Esophagus muscularis mucosa (tissue), 4 donors: ENCODE measurements around the gene LRRC41. TPM values are rescaled to one million over a fixed set of nuclear protein-coding genes. Genes with fewer than 3 reads are reported as not detected.

Experiments
- DNase-seq: peaks from one replicate; pipeline ENCODE4 v3.0.0-alpha.2; 2017; ENCODE audit errors: extremely low spot score
- H3K27ac ChIP-seq, 4 donors: fragments of 200-600 bp; sonication (generic); replicated peaks in 1 of 4; 1 replicate in 3 of 4; 2 replicates in 1 of 4; pipeline ENCODE4 v1.5.1; 2016 to 2019; ENCODE audit warnings: mild to moderate bottlenecking in 1 of 4
- H3K27me3 ChIP-seq, 4 donors: fragments of 200-600 bp; sonication (generic); one replicate each; pipeline versions ENCODE4 v1.5.1 to v1.6.0; 2016 to 2019
- H3K36me3 ChIP-seq, 4 donors: fragments of 200-600 bp; sonication (generic); one replicate each; pipeline ENCODE4 v1.5.1; 2016 to 2019
- H3K4me1 ChIP-seq, 4 donors: fragments of 200-600 bp; sonication (generic); one replicate each; pipeline ENCODE4 v1.5.1; 2016 to 2019
- H3K4me3 ChIP-seq, 4 donors: fragments of 200-600 bp; sonication (generic); 1 replicate in 2 of 4; 2 replicates in 2 of 4; pipeline ENCODE4 v1.5.1; 2016 to 2019; ENCODE audit warnings: mild to moderate bottlenecking in 4 of 4, moderate library complexity in 1 of 4
- H3K9me3 ChIP-seq, 4 donors: fragments of 200-600 bp; sonication (generic); 1 replicate in 3 of 4; 2 replicates in 1 of 4; pipeline ENCODE4 v1.5.1; 2016 to 2019
- CTCF ChIP-seq, 3 experiments: fragments of 200-600 bp in 2 of 3; fragments of 450-650 bp in 1 of 3; sonication (generic) in 2 of 3; IDR thresholded peaks; one replicate each; pipeline ENCODE4 v1.5.1; 2017 to 2019; ENCODE audit warnings: antibody characterized with exemption in 3 of 3, mild to moderate bottlenecking in 2 of 3, moderate library complexity in 1 of 3
- EP300 ChIP-seq: sonication (generic); formaldehyde crosslinking; IDR thresholded peaks from one replicate; pipeline ENCODE4 v1.6.1; 2017; ENCODE audit warnings: antibody characterized with exemption
- POLR2A ChIP-seq: fragments of 450-650 bp; IDR thresholded peaks from one replicate; pipeline ENCODE4 v1.6.1; 2017; ENCODE audit warnings: antibody characterized with exemption, moderate library complexity, mild to moderate bottlenecking, low read depth
- POLR2AphosphoS5 ChIP-seq, 2 donors: sonication (generic); formaldehyde crosslinking; IDR thresholded peaks; one replicate each; pipeline ENCODE4 v1.6.1; 2017; ENCODE audit warnings: antibody characterized with exemption in 2 of 2
- WGBS: methylation state at CpG from one replicate; pipeline ENCODE4 v1.1.5; 2018; 5-methylcytosine and 5-hydroxymethylcytosine counted together
- intact Hi-C: fragments of 100-400 bp; cut with DNase I; formaldehyde crosslinking; loops from one replicate; pipeline ENCODE4 v1.15.1; 2023
- total RNA-seq, 4 donors: library from RNA; depleted of rRNA; stranded (reverse); fragments of >200 nt; gene quantifications; one replicate each; pipeline versions ENCODE4 v1.1.0 to v1.2.1, GENCODE V29; 2016

Gene LRRC41
- total RNA-seq, 4 donors from 2014 or later = 59.0 to 81.1 (median 75.8) TPM

DNA sequence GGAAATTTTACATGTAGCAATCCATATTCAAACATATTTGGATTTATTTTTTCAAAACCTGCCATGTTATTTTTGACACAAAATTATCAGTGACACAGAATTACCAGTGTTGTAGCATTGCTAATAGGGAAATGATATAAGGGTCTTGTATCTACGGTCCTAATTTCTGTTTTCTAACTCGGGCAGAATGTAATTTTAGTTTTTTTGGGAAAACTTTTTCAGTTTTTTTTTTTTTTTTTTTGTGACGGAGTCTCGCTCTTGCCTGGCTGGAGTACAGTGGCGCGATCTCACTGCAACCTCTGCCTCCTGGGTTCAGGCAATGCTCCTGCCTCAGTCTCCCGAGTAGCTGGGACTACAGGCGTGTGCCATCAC lies 2.7 kb upstream of the LRRC41 start:
- H3K4me1 ChIP-seq = peaks cover 51 to 57% (median 55%) of the 10 kb centered on the region in 4 donors
- no peak overlapping the region for H3K4me3 ChIP-seq
- no peaks in the 10 kb centered on the region for H3K9me3 ChIP-seq
- no peak for DNase-seq
- intact Hi-C loops = no loop called here
- WGBS = 88% methylated on average over 8 of the region's 8 CpGs
- H3K27ac ChIP-seq = no peak overlapping the region
- peaks cover 17 to 31% (median 23%) of the 10 kb centered on the region in 4 donors for H3K36me3 ChIP-seq
- H3K27me3 ChIP-seq = no peaks in the 10 kb centered on the region
- TF ChIP-seq POLR2A (no peak), CTCF (IDR thresholded peaks at IDR 0.05) (no peak), EP300 (no peak), POLR2AphosphoS5 (IDR thresholded peaks at IDR 0.05) (no peak)

DNA sequence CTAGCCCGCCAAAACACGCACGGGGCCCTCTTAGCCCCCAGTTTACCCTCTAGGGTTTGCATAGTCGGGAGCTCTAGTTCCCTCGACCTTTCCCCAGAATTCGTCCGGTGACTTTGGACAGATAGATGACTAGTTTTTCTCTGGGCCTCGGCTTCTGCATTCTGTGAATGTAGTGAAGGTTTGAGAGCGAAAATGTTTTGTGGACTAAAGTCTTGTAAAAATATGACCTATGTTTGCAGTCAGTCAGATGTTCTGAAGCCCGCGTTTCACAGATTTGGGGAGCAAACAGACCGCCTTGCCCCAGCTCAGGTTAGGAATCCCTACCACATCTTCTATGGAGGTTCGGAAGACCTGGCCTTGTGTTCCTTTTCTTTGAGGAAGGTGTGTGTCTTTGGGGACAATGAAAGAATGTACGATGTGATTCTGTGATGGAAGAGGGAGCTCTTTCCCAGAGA lies 483 bp upstream of the LRRC41 start:
- TF ChIP-seq POLR2A (no peak), EP300 (no peak), POLR2AphosphoS5 (IDR thresholded peaks at IDR 0.05) (no peak), CTCF (IDR thresholded peaks at IDR 0.05) (no peak)
- Histone ChIP-seq H3K4me1 (peaks cover 72 to 78% (median 77%) of the 10 kb centered on the region in 4 donors), H3K27me3 (no peaks in the 10 kb centered on the region), H3K4me3 (peak overlapping the region; percentile 75 to 99 (median 83)), H3K27ac (peak overlapping the region; percentile 97 to 100 (median 98)), H3K9me3 (no peaks in the 10 kb centered on the region), H3K36me3 (peaks cover 0 to 12% (median 1%) of the 10 kb centered on the region in 4 donors)
- WGBS = 1% methylated on average over 14 of the region's 14 CpGs
- intact Hi-C loops = loop anchor here (2.0 kb wide), 1 partner anchor 37 kb away; the partner anchor contains the start of gene NSUN4
- no peak for DNase-seq

DNA sequence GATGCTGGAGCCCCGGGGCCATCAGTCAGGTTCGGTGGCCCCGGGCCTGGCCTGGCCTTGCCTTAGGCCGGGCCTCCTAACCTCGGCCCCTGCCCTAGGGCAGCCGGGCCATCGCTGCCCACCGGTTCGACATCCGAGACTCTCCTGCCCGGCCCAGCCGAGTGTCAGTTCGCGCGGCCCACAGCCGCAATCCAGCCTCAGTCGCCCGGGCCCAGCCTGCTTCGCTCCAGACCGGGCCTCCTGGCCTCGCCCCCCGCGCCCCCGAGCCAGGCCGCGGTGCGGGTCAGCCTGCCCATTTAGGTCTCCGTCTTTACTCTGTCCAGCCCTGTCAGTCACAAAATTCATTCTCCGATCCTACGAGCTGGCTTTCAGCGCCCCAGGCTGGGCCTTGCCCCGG lies 777 bp downstream of the LRRC41 start:
- H3K27me3 ChIP-seq = no peaks in the 10 kb centered on the region
- H3K9me3 ChIP-seq = no peaks in the 10 kb centered on the region
- intact Hi-C loops = loop anchor here (2.0 kb wide), 1 partner anchor 38 kb away; the partner anchor contains the start of gene NSUN4
- H3K4me3 ChIP-seq = peak overlapping the region; percentile 75 to 99 (median 83)
- TF ChIP-seq POLR2AphosphoS5 (IDR thresholded peaks at IDR 0.05) (peak in 1 of 2 donors; percentile 2), POLR2A (no peak)
- 0% methylated on average over 18 of the region's 32 CpGs for WGBS
- H3K27ac ChIP-seq = peak overlapping the region; percentile 97 to 100 (median 98)
- H3K4me1 ChIP-seq = peaks cover 67 to 78% (median 74%) of the 10 kb centered on the region in 4 donors
- DNase-seq = no peak
- H3K36me3 ChIP-seq = peaks cover 2 to 17% (median 3%) of the 10 kb centered on the region in 4 donors

DNA sequence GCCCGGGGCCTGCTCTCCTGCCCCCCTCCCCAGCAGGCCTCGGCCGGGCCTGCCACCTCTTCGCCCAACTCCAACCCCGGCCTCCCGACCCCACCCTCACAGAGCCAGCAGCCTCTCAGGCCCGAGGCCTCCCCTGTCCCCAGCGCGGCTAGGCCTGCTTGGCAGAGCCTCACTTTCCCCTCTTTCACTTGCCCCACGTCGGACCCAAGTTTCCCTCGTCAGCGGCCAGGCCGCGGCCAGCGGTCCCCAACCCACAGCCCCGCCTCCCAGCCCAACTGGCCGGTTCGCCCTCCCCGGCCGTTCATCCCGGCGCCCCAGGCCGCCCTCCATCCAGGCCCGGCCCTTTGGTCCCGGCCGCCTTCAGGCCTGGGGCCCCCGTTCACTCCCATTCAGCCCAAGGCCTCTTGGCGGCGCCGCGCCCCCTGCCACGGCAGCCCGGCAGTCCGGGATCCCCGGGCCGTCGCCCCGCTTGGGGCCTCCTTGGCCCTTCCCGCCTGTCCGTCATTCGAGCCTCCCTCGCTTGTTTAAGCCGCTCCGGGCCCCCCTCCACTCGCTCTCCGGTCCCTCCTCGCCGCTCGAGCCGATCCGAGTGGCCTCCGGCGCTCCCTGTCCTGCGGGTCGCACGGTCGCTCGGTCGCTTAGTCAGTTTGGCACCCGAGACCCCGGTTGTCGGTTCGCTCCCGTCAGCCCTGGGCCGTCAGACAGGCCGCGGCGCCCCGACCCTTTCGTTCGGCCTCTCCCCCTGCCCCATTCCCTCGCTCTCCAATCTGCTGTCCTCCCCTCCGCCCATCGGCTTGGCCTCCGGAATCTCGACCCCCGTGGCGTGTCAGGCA lies 1.4 kb downstream of the LRRC41 start:
- Histone ChIP-seq H3K36me3 (peaks cover 8 to 19% (median 9%) of the 10 kb centered on the region in 4 donors), H3K4me1 (peaks cover 60 to 74% (median 68%) of the 10 kb centered on the region in 4 donors), H3K27ac (peak overlapping the region; percentile 97 to 100 (median 98)), H3K4me3 (peak overlapping the region; percentile 75 to 99 (median 83)), H3K27me3 (no peaks in the 10 kb centered on the region), H3K9me3 (no peaks in the 10 kb centered on the region)
- intact Hi-C loops = loop anchor here (2.0 kb wide), 1 partner anchor 39 kb away; the partner anchor contains the start of gene NSUN4
- TF ChIP-seq EP300 = no peak
- peak in 2 of 3 experiments; percentile 13 to 28 for TF ChIP-seq CTCF (IDR thresholded peaks at IDR 0.05)
- peak; percentile 11 to 12 for TF ChIP-seq POLR2AphosphoS5 (IDR thresholded peaks at IDR 0.05)
- no peak for TF ChIP-seq POLR2A
- no peak for DNase-seq
- under 1% methylated on average over 56 of the region's 79 CpGs for whole genome bisulfite sequencing

GRCh38 chr1:46301406-46301807 lies 2.0 kb downstream of the LRRC41 start:
- Histone ChIP-seq H3K27me3 (no peaks in the 10 kb centered on the region), H3K27ac (peak overlapping the region; percentile 97 to 100 (median 98)), H3K36me3 (peaks cover 14 to 19% (median 16%) of the 10 kb centered on the region in 4 donors), H3K9me3 (no peaks in the 10 kb centered on the region), H3K4me3 (peak overlapping the region; percentile 75 to 99 (median 83)), H3K4me1 (peaks cover 54 to 68% (median 61%) of the 10 kb centered on the region in 4 donors)
- intact Hi-C loops = no loop called here
- TF ChIP-seq POLR2A (no peak), POLR2AphosphoS5 (IDR thresholded peaks at IDR 0.05) (no peak), CTCF (IDR thresholded peaks at IDR 0.05) (no peak), EP300 (no peak)
- 4% methylated on average over 12 of the region's 17 CpGs for WGBS
- DNase-seq = no peak
